Neural cell (in vitro differentiated cells): Measurements from ENCODE around the gene BICRA. TPM values are rescaled to one million over a fixed set of nuclear protein-coding genes. Genes with fewer than 3 reads are reported as not detected.
"Not testable (repeated sequence)": the region's sequence is repeated elsewhere in the genome, so short reads cannot be mapped to it uniquely, and the experiment has no call there.

ENCODE experiments used
- H2AFZ ChIP-seq: fragments of 200-600, 300-800 bp; sonication (generic), shearing (Covaris generic); 2 replicates; pipeline ENCODE4 v1.6.0; 2014; ENCODE audit warnings: low read depth, mild to moderate bottlenecking, antibody characterized with exemption, low read length, moderate library complexity
- H3F3A ChIP-seq: fragments of 200-600 bp; shearing (Covaris generic); 2 replicates; pipeline ENCODE4 v1.6.1; 2016; ENCODE audit warnings: mild to moderate bottlenecking, moderate library complexity, mixed read lengths, antibody characterized with exemption, low read length; ENCODE audit not compliant: insufficient read depth, poor library complexity, severe bottlenecking
- H3K27ac ChIP-seq: fragments of 200-600, 300-800 bp; sonication (generic), shearing (Covaris generic); 2 replicates; pipeline ENCODE4 v1.5.1; 2014; ENCODE audit warnings: mild to moderate bottlenecking, low read length, moderate library complexity
- H3K27me3 ChIP-seq: fragments of 300-800, 200-600 bp; sonication (generic), shearing (Covaris generic); 2 replicates; pipeline ENCODE4 v1.6.0; 2014; ENCODE audit warnings: mild to moderate bottlenecking, low read depth, low read length, moderate library complexity; ENCODE audit not compliant: insufficient read depth
- H3K36me3 ChIP-seq: fragments of 300-800, 200-600 bp; sonication (generic), shearing (Covaris generic); 2 replicates; pipeline ENCODE4 v1.5.1; 2014; ENCODE audit warnings: mild to moderate bottlenecking, antibody characterized with exemption, low read length, moderate library complexity; ENCODE audit not compliant: insufficient read depth
- H3K4me2 ChIP-seq: fragments of 300-800, 200-600 bp; sonication (generic), shearing (Covaris generic); 2 replicates; pipeline ENCODE4 v1.6.0; 2014; ENCODE audit warnings: mild to moderate bottlenecking, low read length
- H3K4me3 ChIP-seq: fragments of 300-800, 200-600 bp; sonication (generic), shearing (Covaris generic); 2 replicates; pipeline ENCODE4 v1.5.1; 2014; ENCODE audit warnings: mild to moderate bottlenecking, low read length, moderate library complexity
- H3K79me2 ChIP-seq: fragments of 200-600 bp; shearing (Covaris generic); replicated peaks from 2 replicates; pipeline ENCODE4 v1.6.0; 2014; ENCODE audit warnings: mild to moderate bottlenecking, low read length, moderate library complexity; ENCODE audit not compliant: insufficient read depth
- H3K9ac ChIP-seq: fragments of 300-800, 200-600 bp; sonication (generic), shearing (Covaris generic); 2 replicates; pipeline ENCODE4 v1.6.1; 2016; ENCODE audit warnings: mild to moderate bottlenecking, low read length, mixed read lengths
- H3K9me2 ChIP-seq: fragments of 200-600 bp; shearing (Covaris generic); 2 replicates; pipeline ENCODE4 v1.6.1; 2016; ENCODE audit warnings: mild to moderate bottlenecking, low read length, mixed read lengths; ENCODE audit not compliant: insufficient read depth
- H3K9me3 ChIP-seq: fragments of 200-600, 300-800 bp; sonication (generic), shearing (Covaris generic); 2 replicates; pipeline ENCODE4 v1.6.1; 2016; ENCODE audit warnings: mild to moderate bottlenecking, mixed run types, low read length, moderate library complexity, mixed read lengths
- H4K20me1 ChIP-seq: fragments of 200-600 bp; shearing (Covaris generic); 2 replicates; pipeline ENCODE4 v1.6.1; 2016; ENCODE audit warnings: mild to moderate bottlenecking, mixed run types; ENCODE audit not compliant: insufficient read depth
- EP300 ChIP-seq: fragments of 450-650 bp; conservative IDR thresholded peaks from 2 replicates; pipeline ENCODE4 v1.6.1; 2014; ENCODE audit warnings: antibody characterized with exemption, mild to moderate bottlenecking, moderate library complexity; ENCODE audit not compliant: poor library complexity, severe bottlenecking
- EZH2 ChIP-seq: fragments of 200-600, 300-800 bp; shearing (Covaris generic), sonication (generic); IDR thresholded peaks from 2 replicates; pipeline ENCODE4 v1.6.1; 2014; ENCODE audit warnings: antibody characterized with exemption, low read length, borderline replicate concordance, mild to moderate bottlenecking; ENCODE audit not compliant: insufficient read depth, poor library complexity, severe bottlenecking
- MXI1 ChIP-seq: fragments of 450-650 bp; conservative IDR thresholded peaks from 2 replicates; pipeline ENCODE4 v1.6.1; 2014; ENCODE audit warnings: antibody characterized with exemption, mild to moderate bottlenecking; ENCODE audit not compliant: poor library complexity, severe bottlenecking
- POLR2AphosphoS5 ChIP-seq: IDR thresholded peaks from 2 replicates; pipeline ENCODE4 v1.6.1; 2012
- RAD21 ChIP-seq: fragments of 450-650 bp; conservative IDR thresholded peaks from 2 replicates; pipeline ENCODE4 v1.6.1; 2014; ENCODE audit warnings: antibody characterized with exemption, mild to moderate bottlenecking, moderate library complexity
- SMC3 ChIP-seq: fragments of 450-650 bp; conservative IDR thresholded peaks from 2 replicates; pipeline ENCODE4 v1.6.1; 2014; ENCODE audit warnings: antibody characterized with exemption, mild to moderate bottlenecking, moderate library complexity; ENCODE audit not compliant: poor library complexity
- TAF1 ChIP-seq: IDR thresholded peaks from 2 replicates; pipeline ENCODE4 v1.6.1; 2012; ENCODE audit warnings: low read depth
- polyA plus RNA-seq: library from polyadenylated mRNA; depleted of rRNA; stranded (reverse); fragments of >200 nt; gene quantifications from 2 replicates; pipeline ENCODE4 v1.2.3, GENCODE V29; 2014
- TF ChIP-seq, protein P1 (sequence below): fragments of 450-650 bp; IDR thresholded peaks from 2 replicates; pipeline ENCODE4 v1.5.1; 2014; ENCODE audit warnings: antibody characterized with exemption, mild to moderate bottlenecking, moderate library complexity; ENCODE audit not compliant: poor library complexity, severe bottlenecking
- TF ChIP-seq, protein P2 (sequence below): IDR thresholded peaks from 2 replicates; pipeline ENCODE4 v1.6.1; 2012; ENCODE audit warnings: borderline replicate concordance

Gene BICRA
- polyA plus RNA-seq, 1 donor from 2014 or later = 0.11 TPM

GRCh38 chr19:47663435-47663910 is 54.5 kb downstream of the BICRA start:
- no peaks in the 10 kb centered on the region for H3F3A ChIP-seq
- no peak overlapping the region for H3K9ac ChIP-seq
- no peaks in the 10 kb centered on the region for H3K27me3 ChIP-seq
- H4K20me1 ChIP-seq = no peaks in the 10 kb centered on the region
- H3K4me3 ChIP-seq = no peak overlapping the region
- peaks cover 33% of the 10 kb centered on the region for H3K79me2 ChIP-seq
- no peak overlapping the region for H3K27ac ChIP-seq
- no peak overlapping the region for H2AFZ ChIP-seq
- TF ChIP-seq EP300 (no peak), POLR2AphosphoS5 (no peak), RAD21 (no peak), EZH2 (no peak), TAF1 (no peak), MXI1 (no peak), SMC3 (no peak)
- TF ChIP-seq, protein P1, sequence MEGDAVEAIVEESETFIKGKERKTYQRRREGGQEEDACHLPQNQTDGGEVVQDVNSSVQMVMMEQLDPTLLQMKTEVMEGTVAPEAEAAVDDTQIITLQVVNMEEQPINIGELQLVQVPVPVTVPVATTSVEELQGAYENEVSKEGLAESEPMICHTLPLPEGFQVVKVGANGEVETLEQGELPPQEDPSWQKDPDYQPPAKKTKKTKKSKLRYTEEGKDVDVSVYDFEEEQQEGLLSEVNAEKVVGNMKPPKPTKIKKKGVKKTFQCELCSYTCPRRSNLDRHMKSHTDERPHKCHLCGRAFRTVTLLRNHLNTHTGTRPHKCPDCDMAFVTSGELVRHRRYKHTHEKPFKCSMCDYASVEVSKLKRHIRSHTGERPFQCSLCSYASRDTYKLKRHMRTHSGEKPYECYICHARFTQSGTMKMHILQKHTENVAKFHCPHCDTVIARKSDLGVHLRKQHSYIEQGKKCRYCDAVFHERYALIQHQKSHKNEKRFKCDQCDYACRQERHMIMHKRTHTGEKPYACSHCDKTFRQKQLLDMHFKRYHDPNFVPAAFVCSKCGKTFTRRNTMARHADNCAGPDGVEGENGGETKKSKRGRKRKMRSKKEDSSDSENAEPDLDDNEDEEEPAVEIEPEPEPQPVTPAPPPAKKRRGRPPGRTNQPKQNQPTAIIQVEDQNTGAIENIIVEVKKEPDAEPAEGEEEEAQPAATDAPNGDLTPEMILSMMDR = no peak
- TF ChIP-seq, protein P2, sequence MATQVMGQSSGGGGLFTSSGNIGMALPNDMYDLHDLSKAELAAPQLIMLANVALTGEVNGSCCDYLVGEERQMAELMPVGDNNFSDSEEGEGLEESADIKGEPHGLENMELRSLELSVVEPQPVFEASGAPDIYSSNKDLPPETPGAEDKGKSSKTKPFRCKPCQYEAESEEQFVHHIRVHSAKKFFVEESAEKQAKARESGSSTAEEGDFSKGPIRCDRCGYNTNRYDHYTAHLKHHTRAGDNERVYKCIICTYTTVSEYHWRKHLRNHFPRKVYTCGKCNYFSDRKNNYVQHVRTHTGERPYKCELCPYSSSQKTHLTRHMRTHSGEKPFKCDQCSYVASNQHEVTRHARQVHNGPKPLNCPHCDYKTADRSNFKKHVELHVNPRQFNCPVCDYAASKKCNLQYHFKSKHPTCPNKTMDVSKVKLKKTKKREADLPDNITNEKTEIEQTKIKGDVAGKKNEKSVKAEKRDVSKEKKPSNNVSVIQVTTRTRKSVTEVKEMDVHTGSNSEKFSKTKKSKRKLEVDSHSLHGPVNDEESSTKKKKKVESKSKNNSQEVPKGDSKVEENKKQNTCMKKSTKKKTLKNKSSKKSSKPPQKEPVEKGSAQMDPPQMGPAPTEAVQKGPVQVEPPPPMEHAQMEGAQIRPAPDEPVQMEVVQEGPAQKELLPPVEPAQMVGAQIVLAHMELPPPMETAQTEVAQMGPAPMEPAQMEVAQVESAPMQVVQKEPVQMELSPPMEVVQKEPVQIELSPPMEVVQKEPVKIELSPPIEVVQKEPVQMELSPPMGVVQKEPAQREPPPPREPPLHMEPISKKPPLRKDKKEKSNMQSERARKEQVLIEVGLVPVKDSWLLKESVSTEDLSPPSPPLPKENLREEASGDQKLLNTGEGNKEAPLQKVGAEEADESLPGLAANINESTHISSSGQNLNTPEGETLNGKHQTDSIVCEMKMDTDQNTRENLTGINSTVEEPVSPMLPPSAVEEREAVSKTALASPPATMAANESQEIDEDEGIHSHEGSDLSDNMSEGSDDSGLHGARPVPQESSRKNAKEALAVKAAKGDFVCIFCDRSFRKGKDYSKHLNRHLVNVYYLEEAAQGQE = no peak
- no peaks in the 10 kb centered on the region for H3K9me2 ChIP-seq
- H3K9me3 ChIP-seq = no peaks in the 10 kb centered on the region
- no peak overlapping the region for H3K4me2 ChIP-seq
- H3K36me3 ChIP-seq = no peaks in the 10 kb centered on the region

DNA sequence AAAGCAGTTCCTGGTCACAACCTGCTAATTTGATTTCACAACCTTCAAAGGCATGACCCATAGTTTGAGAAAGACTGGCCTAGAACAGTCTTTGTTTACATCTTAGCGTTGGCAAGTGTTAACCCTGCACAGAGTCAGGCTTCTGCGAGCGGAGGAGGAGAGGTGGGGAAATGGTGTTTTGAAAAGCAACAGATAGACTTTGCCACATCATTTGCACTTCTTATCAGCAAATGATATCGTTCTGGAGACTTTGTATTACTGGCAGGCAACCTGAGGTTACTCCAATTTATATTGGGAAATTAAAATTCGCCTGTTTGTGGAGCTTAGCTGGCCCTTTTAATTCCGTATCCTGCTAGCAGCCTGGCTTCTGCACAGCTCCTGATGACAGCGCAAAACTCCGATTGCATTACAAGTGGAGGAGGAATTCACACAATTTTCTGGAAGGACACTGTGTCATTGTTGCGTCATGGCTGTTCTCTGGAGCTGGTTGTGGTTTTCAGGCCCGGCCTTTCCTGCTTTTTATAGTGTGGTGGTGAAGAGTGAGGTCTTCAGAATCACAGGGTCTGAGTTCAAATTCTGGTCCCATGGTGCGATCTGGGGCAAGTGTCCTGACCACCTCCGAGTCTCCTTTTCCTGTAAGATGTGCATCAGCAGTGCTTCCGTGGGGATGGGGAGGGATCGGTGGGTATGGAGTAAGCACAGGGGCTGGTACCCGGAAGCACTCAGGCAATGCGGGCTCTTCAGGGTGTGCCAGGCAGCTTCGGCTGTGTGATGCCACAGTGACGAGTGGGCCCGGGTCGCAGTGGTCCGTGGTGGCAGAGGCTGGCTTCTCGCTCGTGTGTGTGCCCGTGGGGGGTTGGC is 55.2 kb downstream of the BICRA start:
- Histone ChIP-seq H4K20me1 (no peaks in the 10 kb centered on the region), H3K9me3 (no peaks in the 10 kb centered on the region), H3F3A (no peaks in the 10 kb centered on the region), H3K4me3 (no peak overlapping the region), H3K27me3 (no peaks in the 10 kb centered on the region), H3K79me2 (peaks cover 33% of the 10 kb centered on the region), H3K4me2 (no peak overlapping the region), H3K9ac (no peak overlapping the region), H3K9me2 (no peaks in the 10 kb centered on the region), H3K27ac (no peak overlapping the region), H3K36me3 (no peaks in the 10 kb centered on the region), H2AFZ (no peak overlapping the region)
- TF ChIP-seq, protein P2 = no peak
- TF ChIP-seq, protein P1 = no peak
- TF ChIP-seq TAF1 (no peak), POLR2AphosphoS5 (no peak), EZH2 (no peak), RAD21 (no peak), SMC3 (no peak), MXI1 (no peak), EP300 (no peak)

GRCh38 chr19:47668556-47668955 is 59.6 kb downstream of the BICRA start:
- H3K27ac ChIP-seq = not testable (repeated sequence)

More at GRCh38 chr19:47668556-47668955, 59.6 kb downstream of the BICRA start:
- not testable (repeated sequence) for H3K9me3 ChIP-seq, H3K9me2 ChIP-seq, H3K4me2 ChIP-seq, H3K36me3 ChIP-seq, H4K20me1 ChIP-seq, H3K27me3 ChIP-seq, H3K4me3 ChIP-seq, H3F3A ChIP-seq, H3K9ac ChIP-seq, H2AFZ ChIP-seq
- H3K79me2 ChIP-seq = peaks cover 21% of the 10 kb centered on the region
